Measurements from ENCODE around the gene GCK. TPM values are rescaled to one million over a fixed set of nuclear protein-coding genes. Genes with fewer than 3 reads are reported as not detected.

GCK gene
- polyA plus RNA-seq, 1 of the 3 experiments (the other 2 are of a cell fraction), result 1.6 TPM

GRCh38 chr7:44216019-44216418, 26.8 kb upstream of the GCK start:
- Histone ChIP-seq H3K9ac (no peak overlapping the region), H3K4me3 (ENCODE audit: low read depth in 2 of 2, low read length in 1 of 2) (no peak overlapping the region), H3F3A (replicated peaks; ENCODE audit: insufficient read depth) (peaks cover 10% of the 10 kb centered on the region), H4K20me1 (ENCODE audit: insufficient read depth) (0 out of 2 replicates have a peak, but pooled peaks cover 4% of the 10 kb centered on the region), H3K27ac (ENCODE audit: low read depth in 2 of 2, low read length in 1 of 2) (peak overlapping the region in 1 of 2 experiments; percentile 61; a peak in 2 of 4 replicates), H2AFZ (ENCODE audit: low read depth) (no peak overlapping the region), H3K9me3 (no peaks in the 10 kb centered on the region), H3K9me2 (no peaks in the 10 kb centered on the region), H3K4me1 (ENCODE audit: control insufficient read depth in 1 of 2, insufficient read depth in 2 of 2, low read depth in 1 of 2, low read length in 1 of 2) (peaks cover 0 to 28% of the 10 kb centered on the region in 2 experiments; a peak in 1 of 4 replicates), H3K79me2 (ENCODE audit: insufficient read depth) (peaks cover 3% of the 10 kb centered on the region; the same call in 1 of the 2 replicates), H3K4me2 (no peak overlapping the region), H3K27me3 (ENCODE audit: insufficient read depth) (no peaks in the 10 kb centered on the region), H3K36me3 (replicated peaks in 1 of 2; ENCODE audit: control insufficient read depth in 1 of 2, insufficient read depth in 2 of 2, low read length in 1 of 2) (peaks cover 10 to 32% of the 10 kb centered on the region in 2 experiments)
- DNase-seq, result peak; percentile 32
- 89% methylated on average over 8 of the region's 8 CpGs for WGBS (ENCODE audit: low lambda C conversion rate)
- TF ChIP-seq SMC3 (IDR thresholded peaks at IDR 0.05; ENCODE audit: low read depth, low read length), result no peak
- no peak for TF ChIP-seq GATA2 (CRISPR knock-in tag; IDR thresholded peaks at IDR 0.05)
- no peak for TF ChIP-seq RAD21 (IDR thresholded peaks at IDR 0.05; ENCODE audit: low read length)
- TF ChIP-seq EZH2phosphoT487 (IDR thresholded peaks at IDR 0.05; ENCODE audit: borderline replicate concordance, low read depth), result no peak
- TF ChIP-seq PBX3 (IDR thresholded peaks at IDR 0.05), result no peak
- TF ChIP-seq EP300 (IDR thresholded peaks at IDR 0.05; ENCODE audit: borderline replicate concordance in 1 of 2, low read depth in 1 of 2, low read length in 1 of 2), result no peak
- TF ChIP-seq YY1 (IDR thresholded peaks at IDR 0.05; ENCODE audit: low read depth), result no peak
- TF ChIP-seq MAX (IDR thresholded peaks at IDR 0.05; ENCODE audit: low read depth), result no peak
- TF ChIP-seq TEAD4 (IDR thresholded peaks at IDR 0.05; ENCODE audit: borderline replicate concordance, insufficient read depth), result no peak
- no peak for TF ChIP-seq IRF3 (IDR thresholded peaks at IDR 0.05; ENCODE audit: low read depth, low read length)
- no peak for TF ChIP-seq GABPA (IDR thresholded peaks at IDR 0.05; ENCODE audit: low read depth)
- POLR2A ChIA-PET, result no interaction called here
- CTCF ChIA-PET, result interaction anchor here (0.9 to 3.8 kb wide), 2 partner anchors 25 to 319 kb away, joined by 3 to 19 read pairs; no protein-coding TSS in a partner anchor

GRCh38 chr7:44215531-44215930, 26.3 kb upstream of the GCK start:
- Histone ChIP-seq H3K79me2 (ENCODE audit: insufficient read depth) (peaks cover 6% of the 10 kb centered on the region; the same call in 1 of the 2 replicates), H3K4me3 (ENCODE audit: low read depth in 2 of 2, low read length in 1 of 2) (no peak overlapping the region), H3F3A (replicated peaks; ENCODE audit: insufficient read depth) (peaks cover 10% of the 10 kb centered on the region), H3K9ac (no peak overlapping the region), H3K4me2 (no peak overlapping the region), H3K9me2 (no peaks in the 10 kb centered on the region), H3K27me3 (ENCODE audit: insufficient read depth) (no peaks in the 10 kb centered on the region), H3K4me1 (ENCODE audit: control insufficient read depth in 1 of 2, insufficient read depth in 2 of 2, low read depth in 1 of 2, low read length in 1 of 2) (peaks cover 0 to 28% of the 10 kb centered on the region in 2 experiments; a peak in 1 of 4 replicates), H3K27ac (ENCODE audit: low read depth in 2 of 2, low read length in 1 of 2) (peak overlapping the region in 1 of 2 experiments; percentile 61; a peak in 2 of 4 replicates), H3K36me3 (replicated peaks in 1 of 2; ENCODE audit: control insufficient read depth in 1 of 2, insufficient read depth in 2 of 2, low read length in 1 of 2) (peaks cover 14 to 37% of the 10 kb centered on the region in 2 experiments), H3K9me3 (no peaks in the 10 kb centered on the region), H2AFZ (ENCODE audit: low read depth) (no peak overlapping the region), H4K20me1 (ENCODE audit: insufficient read depth) (0 out of 2 replicates have a peak, but pooled peaks cover 4% of the 10 kb centered on the region)
- POLR2A ChIA-PET, result interaction anchor here (2.0 kb wide), 1 partner anchor 15 kb away, joined by 6 read pairs; the partner anchor contains the start of gene YKT6
- DNase-seq, result peak; percentile 38
- WGBS (ENCODE audit: low lambda C conversion rate), result 96% methylated on average over 2 of the region's 7 CpGs
- TF ChIP-seq MEF2A (IDR thresholded peaks at IDR 0.05; ENCODE audit: borderline replicate concordance, low read depth) (no peak), TAF1 (IDR thresholded peaks at IDR 0.05; ENCODE audit: borderline replicate concordance, low read depth, low read length) (no peak), SIN3A (IDR thresholded peaks at IDR 0.05; ENCODE audit: borderline replicate concordance, low read depth, low read length) (no peak), RAD21 (IDR thresholded peaks at IDR 0.05; ENCODE audit: low read length) (no peak)
- CTCF ChIA-PET, result interaction anchor here (1.0 to 4.0 kb wide), 5 partner anchors 9 to 345 kb away, joined by 4 to 32 read pairs (median 17); partner anchors contain the start of gene YKT6

Measured in SK-N-SH (cell line).